Stimulated activated CD4-positive, alpha-beta T cell treated with anti-CD3 and anti-CD28 coated beads, Interleukin-15, amount 100 ng/mL, for 1 hour (primary cell): ENCODE data around the gene ARHGAP25.

ENCODE experiments used
- DNase-seq, 2 donors: peaks; one replicate each; pipeline ENCODE4 v3.0.0-alpha.2; 2020; ENCODE audit warnings: low read depth in 1 of 2, low spot score in 1 of 2

The ARHGAP25 gene

GRCh38 chr2:68716604-68717304 lies 17.9 kb upstream of the ARHGAP25 start:
- DNase-seq: no peak

DNA sequence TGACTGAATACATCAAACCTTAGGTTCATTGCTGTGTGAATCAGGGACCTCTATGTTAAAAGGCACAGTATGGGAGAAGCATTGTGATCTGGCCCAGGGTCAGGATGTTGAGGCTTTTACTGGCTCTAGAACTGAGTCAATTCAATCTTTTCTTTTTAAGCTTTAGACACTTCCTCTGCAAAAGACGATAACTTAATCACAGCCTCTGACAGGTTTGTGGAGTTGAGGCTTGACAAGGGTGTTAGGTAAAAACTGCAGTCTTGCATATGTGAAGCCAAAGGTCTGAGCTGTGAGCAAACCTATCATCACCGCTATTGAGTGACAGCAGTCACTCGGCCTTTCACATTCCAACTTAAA lies 17.3 kb upstream of the ARHGAP25 start:
- no peak for DNase-seq

DNA sequence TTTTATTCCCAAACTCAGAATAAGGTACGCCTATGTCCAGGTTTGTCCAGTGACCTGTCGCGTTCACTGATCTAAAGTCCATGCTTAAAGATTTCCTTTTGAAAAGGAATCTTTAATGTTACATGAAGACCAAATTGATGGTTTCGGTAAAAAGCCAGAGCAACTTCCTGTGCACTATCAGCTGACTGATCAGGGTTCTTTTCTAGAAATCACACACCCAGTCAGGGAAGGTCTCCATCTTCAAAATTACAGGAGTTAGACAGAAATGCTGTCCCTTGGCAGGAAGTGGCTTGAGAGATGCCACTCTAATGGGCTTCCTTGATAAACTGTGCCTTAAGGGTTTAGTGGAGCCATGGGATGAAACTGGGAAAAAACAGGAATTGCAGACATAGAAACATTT lies 14.7 kb upstream of the ARHGAP25 start:
- no peak for DNase-seq

GRCh38 chr2:68720665-68721064 lies 13.9 kb upstream of the ARHGAP25 start:
- no peak for DNase-seq

GRCh38 chr2:68721482-68722101 lies 13.0 kb upstream of the ARHGAP25 start:
- no peak for DNase-seq

DNA sequence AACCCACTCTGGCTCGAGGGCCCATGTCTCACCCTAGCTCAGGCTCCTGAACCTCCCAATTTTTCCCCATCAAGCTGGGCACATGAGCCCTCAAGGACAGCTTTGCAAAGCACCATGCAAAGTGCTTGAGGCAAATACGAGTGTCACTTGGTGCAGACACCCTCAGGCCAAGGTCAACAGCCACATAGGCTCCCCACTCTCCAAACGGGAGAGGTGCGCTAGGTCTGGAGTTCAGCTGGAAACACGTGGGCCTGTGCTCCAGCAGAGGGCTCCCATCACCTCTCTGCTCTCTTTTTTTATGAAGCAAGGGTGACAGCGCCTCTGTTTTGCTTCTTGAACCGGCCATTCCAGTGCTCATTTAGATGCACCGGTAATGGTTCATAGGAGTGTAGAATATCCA lies 11.9 kb upstream of the ARHGAP25 start:
- no peak for DNase-seq

- no peak for DNase-seq
These were observed 11.4 kb upstream of the ARHGAP25 start for GRCh38 chr2:68723181-68723580.

GRCh38 chr2:68726100-68726499 lies 8.5 kb upstream of the ARHGAP25 start:
- DNase-seq: no peak

- DNase-seq: peak; percentile 58
These were observed 7.8 kb upstream of the ARHGAP25 start for GRCh38 chr2:68726608-68727367.

DNA sequence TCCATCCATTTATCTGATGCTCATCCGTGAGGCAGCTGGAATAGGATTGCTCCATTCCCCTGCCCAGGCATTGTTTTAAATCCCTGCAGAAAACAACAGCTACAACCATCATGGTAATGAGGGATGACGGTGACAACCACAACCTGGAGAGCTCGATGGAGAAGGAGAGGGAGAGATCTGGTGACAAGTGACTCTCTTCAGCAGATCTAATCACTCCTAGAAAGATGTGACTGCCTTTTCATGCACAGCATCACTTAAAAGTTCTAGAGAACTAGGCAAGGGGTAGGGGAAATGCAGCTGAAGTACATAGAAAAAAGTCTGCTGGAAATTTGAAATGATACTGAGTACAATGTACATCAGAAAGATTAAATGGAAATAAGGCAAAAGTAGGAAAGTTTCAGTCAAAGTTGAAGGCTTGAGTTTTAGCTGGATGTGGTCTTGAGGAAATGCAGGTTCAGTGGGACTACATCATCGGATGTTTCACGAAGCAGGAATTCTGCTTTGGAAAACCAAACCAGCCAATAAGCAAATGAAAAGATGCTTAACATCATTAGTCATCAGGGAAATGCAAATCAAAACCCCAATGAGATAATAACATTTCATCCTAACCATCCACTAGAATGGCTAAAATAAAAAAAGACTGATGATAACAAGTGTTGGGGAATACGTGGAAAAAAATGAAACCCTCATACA lies 6.8 kb upstream of the ARHGAP25 start:
- DNase-seq: no peak

DNA sequence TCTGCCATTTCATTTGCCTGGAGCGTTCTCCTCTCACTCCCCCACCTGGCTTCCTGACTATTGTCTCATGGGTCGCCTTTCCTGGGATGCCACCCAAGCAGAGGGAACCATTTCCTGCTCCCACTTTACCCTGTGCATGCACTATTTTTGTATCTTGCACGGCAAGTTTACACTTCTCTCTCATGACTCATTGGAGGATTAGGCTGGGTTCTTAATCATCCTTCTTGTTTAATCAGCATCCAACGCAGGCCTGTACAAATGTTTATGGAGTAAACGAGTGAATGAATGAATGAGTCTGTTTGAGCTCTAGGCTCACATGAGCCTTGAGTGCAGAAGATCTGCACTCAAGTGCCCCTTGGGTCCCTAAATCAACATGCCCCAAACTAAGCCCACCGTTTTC lies 3.8 kb upstream of the ARHGAP25 start:
- no peak for DNase-seq

DNA sequence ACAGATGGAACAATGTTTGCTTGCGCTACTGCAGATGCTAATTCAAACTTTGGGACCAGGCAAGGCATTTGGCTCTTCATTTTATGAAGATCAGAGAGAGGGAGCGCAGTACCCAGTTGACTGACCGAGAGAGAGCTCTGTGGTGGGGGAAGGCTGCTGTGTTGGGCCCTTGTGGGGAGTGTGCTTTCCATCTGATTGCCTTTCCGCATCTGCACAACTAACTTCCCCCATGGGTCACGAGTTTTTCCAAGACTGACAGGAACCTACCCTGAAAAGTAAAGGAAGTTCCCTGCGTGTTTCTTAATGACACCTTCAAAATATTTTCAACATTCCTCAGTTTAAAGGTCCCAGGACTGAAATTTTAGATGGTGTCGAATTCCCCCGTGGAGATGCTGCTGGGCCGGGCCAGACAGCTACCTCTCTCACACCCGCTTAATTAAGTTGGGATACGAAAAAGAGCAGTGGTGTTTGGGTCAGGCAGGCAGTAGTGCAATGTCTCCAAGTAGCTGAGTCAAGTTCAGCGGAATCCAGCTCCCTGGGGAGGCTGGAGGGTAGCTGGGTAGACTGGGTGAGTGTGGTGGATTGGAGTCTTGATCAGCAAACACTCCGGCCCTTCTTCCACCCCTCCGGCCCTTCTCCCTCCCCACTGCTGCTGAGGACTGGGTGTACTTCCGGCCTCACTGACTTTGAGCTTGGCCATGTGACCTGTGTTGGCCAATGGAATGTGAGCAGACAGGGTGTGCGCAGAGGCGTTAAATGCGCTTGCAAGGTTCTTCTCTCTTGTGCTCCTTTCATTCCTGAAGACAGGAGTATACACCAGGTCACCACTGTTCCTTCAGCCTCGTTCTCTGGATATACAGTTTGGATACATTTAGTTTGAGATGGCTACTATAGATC lies 2.3 kb upstream of the ARHGAP25 start:
- no peak for DNase-seq

DNA sequence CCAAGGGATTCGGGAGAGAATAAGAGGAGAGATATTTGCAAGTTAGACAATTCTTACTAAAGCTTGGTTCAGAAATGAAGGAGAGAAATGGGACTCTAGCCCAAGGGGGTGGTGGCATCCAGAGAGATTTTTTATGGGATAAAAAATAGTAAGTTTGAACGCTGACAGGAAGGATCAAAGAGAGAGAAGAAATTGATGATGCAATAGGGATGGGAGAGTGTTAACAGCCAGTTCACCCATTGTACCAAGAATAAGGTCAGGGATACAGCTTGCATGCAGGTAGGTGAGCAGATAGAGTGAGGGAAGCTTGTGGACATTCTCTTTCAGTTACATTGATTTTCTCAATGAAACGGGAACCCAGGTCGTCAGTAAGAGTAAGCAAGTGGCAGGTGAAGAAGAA lies 1.2 kb upstream of the ARHGAP25 start:
- DNase-seq: no peak

DNA sequence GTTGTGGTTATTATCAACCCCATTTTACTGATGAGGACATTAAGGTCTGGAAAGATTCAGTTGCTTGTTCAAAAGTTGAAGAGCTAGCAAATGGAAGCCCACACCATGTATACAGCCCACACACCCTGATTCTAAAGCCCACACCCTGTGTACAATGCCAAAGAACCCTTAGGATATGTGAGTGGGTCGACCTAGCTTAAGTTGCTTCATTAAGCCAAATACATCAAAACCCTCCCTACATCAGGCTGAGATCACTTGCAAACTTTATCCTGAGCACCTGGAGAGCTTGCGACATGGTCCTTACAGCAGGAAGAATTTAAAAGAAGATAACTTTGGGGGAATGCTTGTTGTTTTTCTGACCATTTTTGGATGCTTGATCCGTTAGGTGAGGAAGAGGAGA lies 435 bp upstream of the ARHGAP25 start:
- DNase-seq: no peak

DNA sequence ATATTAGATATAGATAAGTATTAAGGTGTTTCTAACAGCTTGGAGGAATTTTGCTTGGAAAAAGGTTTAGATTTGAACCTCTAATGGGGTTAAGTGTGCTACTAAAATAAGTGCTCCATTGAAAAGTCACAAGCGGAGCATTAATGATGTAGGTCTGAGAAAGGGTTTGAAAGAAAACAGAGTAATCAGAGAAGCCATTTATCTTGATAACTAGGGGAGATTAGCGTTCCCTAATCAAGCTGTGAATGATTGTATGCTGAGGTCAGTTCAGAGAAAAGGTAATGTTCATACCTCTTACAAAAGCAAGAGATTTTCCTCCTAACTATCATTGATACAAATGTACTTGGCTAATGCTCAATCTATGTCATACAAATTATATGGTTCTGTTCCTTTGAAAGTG lies 1.5 kb downstream of the ARHGAP25 start:
- no peak for DNase-seq

GRCh38 chr2:68737711-68738110 lies 3.1 kb downstream of the ARHGAP25 start:
- no peak for DNase-seq

- DNase-seq: no peak
These were observed 4.4 kb downstream of the ARHGAP25 start for GRCh38 chr2:68738906-68739594.

DNA sequence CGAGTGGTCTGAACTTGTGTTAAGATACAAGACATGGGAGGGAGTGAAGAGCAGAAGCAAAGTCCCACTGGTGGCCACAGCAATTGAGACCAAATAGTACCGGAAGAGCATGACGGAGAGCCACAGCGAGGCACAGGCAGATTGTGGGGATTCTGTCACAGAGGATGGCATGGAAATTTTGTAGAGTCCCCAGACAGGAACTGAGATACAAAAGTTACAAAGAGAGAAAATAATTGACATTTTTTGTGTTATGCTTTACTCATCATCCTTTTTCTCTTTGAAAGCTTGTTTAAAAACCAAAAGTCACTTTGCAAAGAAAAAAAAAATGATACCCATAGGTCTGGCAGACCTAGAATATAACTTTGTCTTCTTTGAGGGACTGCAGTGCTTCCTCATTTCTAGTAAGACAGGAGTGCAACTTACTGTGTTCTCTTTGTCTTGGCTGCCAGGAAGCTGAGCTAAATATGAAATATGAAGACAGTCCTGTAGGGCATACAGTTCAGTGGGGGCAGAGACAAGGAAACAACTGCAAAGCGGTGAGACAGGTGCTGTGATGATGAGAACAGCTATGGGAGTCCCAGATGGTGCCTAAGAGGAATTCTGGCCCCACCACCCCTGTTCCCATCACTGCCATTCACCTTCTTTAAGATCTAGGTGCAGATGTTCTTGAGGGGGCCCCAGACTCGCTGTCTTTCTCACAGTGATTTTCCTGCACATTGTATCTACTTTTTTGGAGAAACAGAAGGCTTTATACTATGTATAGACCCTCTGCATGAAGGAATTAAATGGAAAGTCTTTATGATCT lies 5.2 kb downstream of the ARHGAP25 start:
- DNase-seq: no peak

GRCh38 chr2:68740400-68740914 lies 5.8 kb downstream of the ARHGAP25 start:
- no peak for DNase-seq
